Chondrocyte (in vitro differentiated cells): ENCODE measurements around the gene GFY. TPM values are rescaled to one million over a fixed set of nuclear protein-coding genes. Genes with fewer than 3 reads are reported as not detected.

Experiments used
- DNase-seq: peaks from one replicate; pipeline ENCODE4 v3.0.0; 2021; ENCODE audit warnings: mixed read lengths, low spot score
- H3K27ac Mint-ChIP-seq: one replicate; pipeline ENCODE4 v1.8.0; 2021; ENCODE audit warnings: mild to moderate bottlenecking, moderate library complexity, mixed read lengths; ENCODE audit not compliant: unreplicated experiment
- H3K27me3 Mint-ChIP-seq: 2 replicates; pipeline ENCODE4 v1.8.0; 2021; ENCODE audit warnings: low read depth, mixed read lengths
- H3K36me3 Mint-ChIP-seq: 2 replicates; pipeline ENCODE4 v1.8.0; 2021; ENCODE audit warnings: low read depth, mixed read lengths
- H3K4me1 Mint-ChIP-seq: 2 replicates; pipeline ENCODE4 v1.8.0; 2021; ENCODE audit warnings: low read depth, mild to moderate bottlenecking, mixed read lengths
- H3K4me3 Mint-ChIP-seq: one replicate; pipeline ENCODE4 v1.8.0; 2021; ENCODE audit warnings: mild to moderate bottlenecking, moderate library complexity, mixed read lengths; ENCODE audit not compliant: unreplicated experiment
- H3K9me3 Mint-ChIP-seq: 2 replicates; pipeline ENCODE4 v1.8.0; 2021; ENCODE audit warnings: low read depth, mixed read lengths
- total RNA-seq: library from RNA; stranded (reverse); gene quantifications from 3 replicates; pipeline ENCODE4 v1.2.1, GENCODE V29; 2021
- TF ChIP-seq, protein P1 (sequence below): fragments of 200-600 bp; sonication (generic); IDR thresholded peaks from 2 replicates; pipeline ENCODE4 v1.5.0; 2021; ENCODE audit warnings: antibody characterized with exemption, mild to moderate bottlenecking, moderate library complexity

GFY gene
- total RNA-seq, 1 donor from 2014 or later = not detected

DNA sequence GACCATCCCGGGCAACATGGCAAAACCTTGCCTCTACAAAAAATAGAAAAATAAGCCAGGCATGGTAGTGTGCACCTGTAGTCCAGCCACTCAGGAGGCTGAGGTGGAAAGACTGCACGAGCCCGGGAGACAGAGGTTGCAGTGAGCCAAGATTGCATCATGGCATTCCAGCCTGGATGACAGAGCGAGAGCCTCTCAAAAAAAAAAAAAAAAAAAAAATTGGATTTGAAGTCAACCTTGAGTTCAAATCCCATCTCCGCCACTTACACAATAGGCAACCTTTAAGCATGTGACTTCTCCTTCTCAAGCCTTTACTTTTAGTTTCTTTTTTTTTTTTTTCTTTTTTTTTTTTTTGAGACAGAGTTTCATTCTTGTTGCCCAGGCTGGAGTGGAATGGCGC is 25.2 kb upstream of the GFY start:
- no peak for DNase-seq
- H3K27me3 Mint-ChIP-seq = peaks cover 2% of the 10 kb centered on the region
- H3K36me3 Mint-ChIP-seq = no peaks in the 10 kb centered on the region
- H3K4me3 Mint-ChIP-seq = no peak overlapping the region
- TF ChIP-seq, protein P1, sequence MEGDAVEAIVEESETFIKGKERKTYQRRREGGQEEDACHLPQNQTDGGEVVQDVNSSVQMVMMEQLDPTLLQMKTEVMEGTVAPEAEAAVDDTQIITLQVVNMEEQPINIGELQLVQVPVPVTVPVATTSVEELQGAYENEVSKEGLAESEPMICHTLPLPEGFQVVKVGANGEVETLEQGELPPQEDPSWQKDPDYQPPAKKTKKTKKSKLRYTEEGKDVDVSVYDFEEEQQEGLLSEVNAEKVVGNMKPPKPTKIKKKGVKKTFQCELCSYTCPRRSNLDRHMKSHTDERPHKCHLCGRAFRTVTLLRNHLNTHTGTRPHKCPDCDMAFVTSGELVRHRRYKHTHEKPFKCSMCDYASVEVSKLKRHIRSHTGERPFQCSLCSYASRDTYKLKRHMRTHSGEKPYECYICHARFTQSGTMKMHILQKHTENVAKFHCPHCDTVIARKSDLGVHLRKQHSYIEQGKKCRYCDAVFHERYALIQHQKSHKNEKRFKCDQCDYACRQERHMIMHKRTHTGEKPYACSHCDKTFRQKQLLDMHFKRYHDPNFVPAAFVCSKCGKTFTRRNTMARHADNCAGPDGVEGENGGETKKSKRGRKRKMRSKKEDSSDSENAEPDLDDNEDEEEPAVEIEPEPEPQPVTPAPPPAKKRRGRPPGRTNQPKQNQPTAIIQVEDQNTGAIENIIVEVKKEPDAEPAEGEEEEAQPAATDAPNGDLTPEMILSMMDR = no peak
- H3K27ac Mint-ChIP-seq = no peak overlapping the region
- peaks cover 7% of the 10 kb centered on the region for H3K4me1 Mint-ChIP-seq
- no peaks in the 10 kb centered on the region for H3K9me3 Mint-ChIP-seq

DNA sequence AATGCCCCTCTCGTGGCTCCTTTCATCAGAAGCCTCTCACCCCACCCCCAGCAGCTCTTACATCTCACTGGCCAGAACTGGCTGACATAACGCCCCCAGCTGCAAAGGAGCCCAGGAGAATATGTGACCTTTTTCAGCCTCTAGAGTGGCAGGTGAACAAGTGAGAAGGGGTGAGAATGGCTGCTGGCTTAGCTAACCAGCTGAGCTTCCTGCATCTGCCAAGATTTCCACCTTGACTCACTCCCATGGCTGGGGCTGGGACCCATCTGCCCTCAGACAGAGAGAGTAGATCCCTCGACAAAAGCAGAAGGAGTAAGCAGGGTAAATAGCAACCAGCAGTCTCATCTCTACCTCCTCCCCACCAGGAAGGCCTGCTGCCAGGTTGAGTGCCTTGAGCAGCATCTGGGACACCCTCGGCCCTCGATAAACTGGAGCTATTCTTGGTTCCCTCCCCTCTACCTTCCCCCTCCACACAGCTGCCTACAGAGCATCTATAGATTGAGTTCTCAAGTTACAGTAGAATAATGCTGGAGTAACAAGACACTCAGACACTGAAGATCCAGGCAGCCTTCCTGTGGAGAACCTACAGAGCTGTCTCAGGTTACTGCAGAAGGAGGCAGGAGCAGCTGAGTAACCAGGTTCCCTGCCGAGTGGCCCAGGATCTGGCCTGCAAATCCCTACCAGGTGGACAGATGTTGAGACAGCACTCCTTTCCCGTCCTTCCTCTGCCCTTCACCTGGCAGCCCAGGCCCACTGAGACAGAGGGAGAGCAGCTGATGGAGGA is 21.6 kb upstream of the GFY start:
- H3K9me3 Mint-ChIP-seq = no peaks in the 10 kb centered on the region
- H3K27ac Mint-ChIP-seq = peak overlapping the region; percentile 59
- DNase-seq = no peak
- H3K27me3 Mint-ChIP-seq = peaks cover 2% of the 10 kb centered on the region
- TF ChIP-seq, protein P1 = no peak
- no peak overlapping the region for H3K4me3 Mint-ChIP-seq
- H3K4me1 Mint-ChIP-seq = peaks cover 7% of the 10 kb centered on the region
- H3K36me3 Mint-ChIP-seq = no peaks in the 10 kb centered on the region

DNA sequence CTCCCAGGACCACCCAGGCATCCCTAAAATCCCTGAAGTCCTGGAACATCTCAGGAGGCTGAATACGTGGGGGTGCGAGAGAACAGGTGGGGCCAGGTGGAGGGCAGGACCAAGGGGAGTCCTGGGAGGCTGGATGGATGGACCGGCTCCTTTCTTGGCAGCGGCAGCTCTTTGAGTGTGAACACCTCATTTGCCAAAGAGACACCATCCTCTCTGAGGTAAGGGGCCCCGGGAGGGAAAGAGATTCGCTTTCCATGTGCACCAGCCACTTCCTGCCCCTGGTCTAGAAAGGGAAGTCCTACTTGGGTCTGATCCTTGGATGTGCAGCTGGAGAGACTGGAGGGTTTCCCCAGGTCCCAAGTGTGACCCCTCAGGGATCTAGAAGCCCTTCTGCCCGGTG is 18.1 kb upstream of the GFY start:
- TF ChIP-seq, protein P1 = no peak
- H3K9me3 Mint-ChIP-seq = no peaks in the 10 kb centered on the region

DNA sequence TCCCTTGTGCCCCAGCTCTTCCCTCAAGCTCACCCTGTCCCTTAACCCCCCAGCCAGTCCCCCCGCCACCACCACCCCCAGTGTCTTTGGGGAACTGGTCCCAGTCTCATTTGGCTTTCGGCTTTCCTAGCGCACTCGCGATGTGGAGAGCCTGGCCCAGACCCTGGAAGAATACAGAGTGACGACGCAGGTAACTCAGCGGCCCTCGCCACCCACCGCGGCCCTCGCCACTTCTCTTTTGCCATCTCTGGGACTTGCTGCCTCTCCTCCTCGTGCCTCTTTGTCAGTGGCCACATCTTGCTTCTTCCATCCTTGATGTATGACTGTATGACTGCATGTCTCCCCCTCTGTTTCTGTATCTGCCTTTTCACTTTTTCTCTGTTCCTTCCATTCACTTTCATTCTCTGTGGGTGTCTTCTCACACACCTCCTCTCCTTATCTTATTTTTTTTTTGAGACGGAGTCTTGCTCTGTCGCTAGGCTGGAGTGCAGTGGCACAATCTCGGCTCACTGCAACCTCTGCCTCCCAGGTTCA is 17.6 kb upstream of the GFY start:
- Mint-ChIP-seq H3K4me1 (peaks cover 7% of the 10 kb centered on the region), H3K27me3 (peaks cover 3% of the 10 kb centered on the region), H3K36me3 (no peaks in the 10 kb centered on the region), H3K9me3 (no peaks in the 10 kb centered on the region), H3K27ac (no peak overlapping the region), H3K4me3 (no peak overlapping the region)
- TF ChIP-seq, protein P1 = no peak
- no peak for DNase-seq

More for the DNA sequence above, 18.1 kb upstream of the GFY start:
- Mint-ChIP-seq H3K4me1 (peaks cover 7% of the 10 kb centered on the region), H3K27me3 (peaks cover 2% of the 10 kb centered on the region), H3K4me3 (no peak overlapping the region), H3K36me3 (no peaks in the 10 kb centered on the region), H3K27ac (no peak overlapping the region)
- DNase-seq = no peak

DNA sequence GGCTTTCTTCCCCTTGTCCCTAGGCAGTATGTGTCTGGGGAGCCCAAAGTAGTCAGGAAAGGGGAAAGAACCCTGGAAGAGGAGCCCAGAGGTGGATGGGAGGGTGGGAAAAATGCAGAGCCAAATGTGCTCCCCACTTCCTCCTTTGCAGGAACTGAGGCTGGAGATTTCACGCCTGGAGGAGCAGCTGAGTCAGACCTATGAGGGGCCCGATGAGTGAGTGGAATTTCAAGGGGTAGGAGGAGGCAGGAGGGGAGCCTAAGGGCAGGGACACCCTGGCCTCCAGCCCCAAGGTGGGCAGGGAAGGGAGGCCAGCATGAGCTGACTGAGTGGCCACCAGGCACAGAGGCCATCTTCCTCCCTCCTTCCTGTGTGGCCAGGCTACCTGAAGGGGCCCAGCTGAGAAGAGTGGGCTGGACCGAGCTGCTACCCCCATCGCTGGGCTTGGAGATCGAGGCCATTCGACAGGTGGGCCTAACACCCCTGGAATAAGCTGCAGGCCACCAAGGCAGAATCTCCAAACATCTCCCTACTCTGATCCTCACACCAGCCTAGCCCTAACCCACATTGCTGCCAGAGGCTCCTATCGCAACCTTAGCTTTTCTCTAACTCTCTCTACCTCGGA is 16.3 kb upstream of the GFY start:
- no peaks in the 10 kb centered on the region for H3K9me3 Mint-ChIP-seq
- H3K27ac Mint-ChIP-seq = no peak overlapping the region
- TF ChIP-seq, protein P1 = no peak
- H3K36me3 Mint-ChIP-seq = no peaks in the 10 kb centered on the region
- peaks cover 3% of the 10 kb centered on the region for H3K27me3 Mint-ChIP-seq
- H3K4me1 Mint-ChIP-seq = peaks cover under 1% of the 10 kb centered on the region
- no peak overlapping the region for H3K4me3 Mint-ChIP-seq
- DNase-seq = no peak
